Esophagus squamous epithelium (tissue), 5 donors: Measurements from ENCODE around the gene HTR5A. TPM values are rescaled to one million over a fixed set of nuclear protein-coding genes. Genes with fewer than 3 reads are reported as not detected.

Experiments used
- DNase-seq: peaks from one replicate; lab custom pipeline; 2025; lab: John Stamatoyannopoulos, UW
- H3K27ac ChIP-seq, 4 donors: fragments of 200-600 bp; sonication (generic); one replicate each; pipeline ENCODE4 v1.5.1; 2016 to 2019; ENCODE audit warnings: mild to moderate bottlenecking in 1 of 4
- H3K27me3 ChIP-seq, 4 donors: fragments of 200-600 bp; sonication (generic); 1 replicate in 3 of 4; 2 replicates in 1 of 4; pipeline versions ENCODE4 v1.5.1 to v1.6.0; 2017 to 2021; ENCODE audit warnings: antibody characterized with exemption in 1 of 4
- H3K36me3 ChIP-seq, 3 donors: fragments of 200-600 bp; sonication (generic); one replicate each; pipeline ENCODE4 v1.5.1; 2016 to 2019
- H3K4me1 ChIP-seq, 3 donors: fragments of 200-600 bp; sonication (generic); one replicate each; pipeline ENCODE4 v1.5.1; 2017 to 2019
- H3K4me3 ChIP-seq, 4 donors: fragments of 200-600 bp; sonication (generic); 1 replicate in 3 of 4; 2 replicates in 1 of 4; pipeline ENCODE4 v1.5.1; 2016 to 2019; ENCODE audit warnings: mild to moderate bottlenecking in 2 of 4, moderate library complexity in 1 of 4
- H3K9me3 ChIP-seq, 3 donors: fragments of 200-600 bp; sonication (generic); one replicate each; pipeline ENCODE4 v1.5.1; 2016 to 2019
- POLR2A ChIP-seq, 4 donors: fragments of 450-650 bp; IDR thresholded peaks; one replicate each; pipeline ENCODE4 v1.6.1; 2017; ENCODE audit warnings: antibody characterized with exemption in 4 of 4, mild to moderate bottlenecking in 4 of 4, moderate library complexity in 3 of 4
- whole genome bisulfite sequencing, 2 donors: methylation state at CpG; one replicate each; pipeline ENCODE4 v1.1.5; 2018; 5-methylcytosine and 5-hydroxymethylcytosine counted together
- intact Hi-C: fragments of 100-400 bp; cut with DNase I; formaldehyde crosslinking; loops from one replicate; pipeline ENCODE4 v1.15.0; 2022
- total RNA-seq, 4 donors: library from RNA; depleted of rRNA; stranded (reverse); fragments of >200 nt; gene quantifications; one replicate each; pipeline ENCODE4 v1.1.0, GENCODE V29; 2016
- TF ChIP-seq, protein P1 (sequence below), 6 experiments: fragments of 450-650 bp in 4 of 6; fragments of 200-600 bp in 2 of 6; sonication (generic) in 2 of 6; IDR thresholded peaks; one replicate each; pipeline ENCODE4 v1.5.1; 2016 to 2019; ENCODE audit warnings: antibody characterized with exemption in 6 of 6, mild to moderate bottlenecking in 4 of 6, moderate library complexity in 4 of 6
- donor health status: DM: yes; HTN: yes; CAD: no.

The HTR5A gene
- total RNA-seq, 4 donors from 2014 or later, result not detected

- intact Hi-C loops, result no loop called here
- TF ChIP-seq POLR2A (IDR thresholded peaks at IDR 0.05), result no peak
- TF ChIP-seq, protein P1, sequence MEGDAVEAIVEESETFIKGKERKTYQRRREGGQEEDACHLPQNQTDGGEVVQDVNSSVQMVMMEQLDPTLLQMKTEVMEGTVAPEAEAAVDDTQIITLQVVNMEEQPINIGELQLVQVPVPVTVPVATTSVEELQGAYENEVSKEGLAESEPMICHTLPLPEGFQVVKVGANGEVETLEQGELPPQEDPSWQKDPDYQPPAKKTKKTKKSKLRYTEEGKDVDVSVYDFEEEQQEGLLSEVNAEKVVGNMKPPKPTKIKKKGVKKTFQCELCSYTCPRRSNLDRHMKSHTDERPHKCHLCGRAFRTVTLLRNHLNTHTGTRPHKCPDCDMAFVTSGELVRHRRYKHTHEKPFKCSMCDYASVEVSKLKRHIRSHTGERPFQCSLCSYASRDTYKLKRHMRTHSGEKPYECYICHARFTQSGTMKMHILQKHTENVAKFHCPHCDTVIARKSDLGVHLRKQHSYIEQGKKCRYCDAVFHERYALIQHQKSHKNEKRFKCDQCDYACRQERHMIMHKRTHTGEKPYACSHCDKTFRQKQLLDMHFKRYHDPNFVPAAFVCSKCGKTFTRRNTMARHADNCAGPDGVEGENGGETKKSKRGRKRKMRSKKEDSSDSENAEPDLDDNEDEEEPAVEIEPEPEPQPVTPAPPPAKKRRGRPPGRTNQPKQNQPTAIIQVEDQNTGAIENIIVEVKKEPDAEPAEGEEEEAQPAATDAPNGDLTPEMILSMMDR (IDR thresholded peaks at IDR 0.05), result no peak
- no peak for DNase-seq
- H3K27me3 ChIP-seq, result peaks cover 0 to 14% (median 0%) of the 10 kb centered on the region in 4 donors
- no peak overlapping the region for H3K27ac ChIP-seq
- H3K4me3 ChIP-seq, result no peak overlapping the region
- H3K4me1 ChIP-seq, result no peaks in the 10 kb centered on the region
- no peaks in the 10 kb centered on the region for H3K9me3 ChIP-seq
- no peaks in the 10 kb centered on the region for H3K36me3 ChIP-seq
- WGBS, 2 donors, result 85 to 90% methylated on average over 10 to 12 of the region's 14 CpGs
These were observed 13.9 kb downstream of the HTR5A start for GRCh38 chr7:155084021-155084420.

DNA sequence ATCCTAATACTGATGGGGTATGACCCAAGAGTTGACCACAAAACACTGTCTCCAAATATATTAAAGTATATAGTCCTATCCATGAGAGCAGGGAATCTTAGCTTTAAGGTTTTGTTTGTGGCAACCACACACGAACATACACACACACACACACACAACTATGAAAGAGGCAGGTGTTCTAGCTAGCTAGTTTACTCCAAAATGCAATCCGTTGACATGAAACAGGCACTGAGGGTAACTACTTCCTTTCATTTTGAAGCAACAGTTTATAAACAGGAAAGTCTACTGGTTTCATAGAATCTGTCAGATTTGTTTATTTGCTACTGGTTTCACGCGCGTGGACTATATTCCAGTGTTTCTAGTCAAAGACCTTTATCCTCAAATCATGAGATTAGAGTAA, 14.8 kb downstream of the HTR5A start:
- H3K36me3 ChIP-seq, result no peaks in the 10 kb centered on the region
- whole genome bisulfite sequencing, 2 donors, result 50 to 70% methylated on average over 5 of the region's 5 CpGs
- no peak for DNase-seq
- no peak for TF ChIP-seq POLR2A (IDR thresholded peaks at IDR 0.05)
- TF ChIP-seq, protein P1 (IDR thresholded peaks at IDR 0.05), result no peak
- intact Hi-C loops, result no loop called here
- no peaks in the 10 kb centered on the region for H3K9me3 ChIP-seq
- no peaks in the 10 kb centered on the region for H3K4me1 ChIP-seq
- peaks cover 0 to 14% (median 0%) of the 10 kb centered on the region in 4 donors for H3K27me3 ChIP-seq
- no peak overlapping the region for H3K27ac ChIP-seq
- H3K4me3 ChIP-seq, result no peak overlapping the region

DNA sequence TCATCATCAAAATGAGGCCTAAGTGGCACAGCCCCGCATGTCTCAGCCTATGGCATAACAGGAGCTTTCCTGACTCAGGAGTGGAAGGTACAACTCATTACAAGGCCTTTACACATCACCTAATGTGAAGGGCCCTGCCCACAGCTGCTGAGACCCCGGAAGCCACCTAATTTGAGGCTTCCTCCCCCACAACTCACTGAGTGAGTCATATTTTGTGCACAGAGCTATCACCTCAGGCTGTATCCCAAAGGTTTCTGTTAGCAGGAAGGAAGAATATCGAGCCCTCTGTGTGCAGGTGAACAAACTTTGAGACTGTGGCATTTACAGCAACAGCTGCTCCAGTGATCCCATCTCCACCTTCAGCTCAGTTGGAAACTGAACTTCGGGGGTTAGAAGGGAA, 20.6 kb downstream of the HTR5A start:
- Histone ChIP-seq H3K4me1 (no peaks in the 10 kb centered on the region), H3K27me3 (peaks cover 0 to 14% (median 0%) of the 10 kb centered on the region in 4 donors), H3K36me3 (no peaks in the 10 kb centered on the region), H3K27ac (no peak overlapping the region), H3K9me3 (no peaks in the 10 kb centered on the region), H3K4me3 (no peak overlapping the region)
- DNase-seq, result no peak
- 43 to 53% methylated on average over 4 of the region's 4 CpGs for WGBS, 2 donors
- TF ChIP-seq, protein P1 (IDR thresholded peaks at IDR 0.05), result no peak
- no peak for TF ChIP-seq POLR2A (IDR thresholded peaks at IDR 0.05)
- intact Hi-C loops, result no loop called here

DNA sequence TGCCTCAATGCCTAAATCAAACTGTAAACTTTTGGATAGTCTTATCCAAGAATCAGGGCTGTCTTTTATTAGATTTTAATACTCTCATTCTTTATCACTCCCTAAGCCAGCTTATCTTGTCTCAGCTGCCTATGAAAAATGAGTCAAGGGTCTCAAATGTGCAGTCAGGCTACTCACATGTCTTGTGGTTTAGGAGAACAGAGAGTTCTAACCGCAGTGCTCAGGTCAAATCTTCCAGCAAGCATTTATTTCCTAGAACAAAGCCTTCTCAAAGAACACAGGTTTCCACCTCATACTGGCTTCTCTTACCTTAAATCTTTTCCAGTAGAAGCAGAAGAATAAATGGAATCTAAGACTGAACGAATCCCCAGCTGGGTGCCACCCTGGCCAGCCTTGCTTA, 23.5 kb downstream of the HTR5A start:
- Histone ChIP-seq H3K4me1 (no peaks in the 10 kb centered on the region), H3K27me3 (peaks cover 0 to 3% (median 0%) of the 10 kb centered on the region in 4 donors), H3K27ac (no peak overlapping the region), H3K4me3 (no peak overlapping the region), H3K36me3 (no peaks in the 10 kb centered on the region), H3K9me3 (no peaks in the 10 kb centered on the region)
- 47 to 56% methylated on average over 2 of the region's 2 CpGs for WGBS, 2 donors
- DNase-seq, result no peak
- intact Hi-C loops, result no loop called here
- no peak for TF ChIP-seq POLR2A (IDR thresholded peaks at IDR 0.05)
- TF ChIP-seq, protein P1 (IDR thresholded peaks at IDR 0.05), result no peak

DNA sequence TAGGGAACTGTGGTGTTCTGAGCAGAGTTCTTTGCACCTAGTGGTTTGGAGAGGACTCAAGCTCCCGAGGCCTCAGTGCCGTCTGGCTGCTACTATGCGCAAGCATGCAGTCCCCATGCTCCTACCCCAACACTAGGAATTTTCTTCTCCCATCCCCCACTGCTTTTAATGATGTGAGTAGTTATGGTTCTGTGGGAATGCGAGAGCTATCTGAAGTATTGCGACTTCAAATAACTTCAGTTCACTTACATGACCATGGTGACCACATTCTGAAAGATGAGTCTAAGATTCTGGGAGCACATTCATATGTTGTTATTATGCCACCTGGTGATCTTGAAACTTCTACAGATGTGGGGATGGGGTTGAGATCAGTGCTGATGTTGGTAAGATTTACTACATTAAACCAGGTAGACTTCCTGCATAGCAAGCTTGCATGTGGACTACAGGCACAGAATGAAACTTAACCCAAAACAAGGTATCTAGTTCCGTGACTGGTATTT, 24.6 kb downstream of the HTR5A start:
- Histone ChIP-seq H3K4me1 (no peaks in the 10 kb centered on the region), H3K27me3 (peaks cover 0 to 7% (median 0%) of the 10 kb centered on the region in 4 donors), H3K27ac (no peak overlapping the region), H3K36me3 (no peaks in the 10 kb centered on the region), H3K9me3 (no peaks in the 10 kb centered on the region), H3K4me3 (no peak overlapping the region)
- intact Hi-C loops, result no loop called here
- TF ChIP-seq, protein P1 (IDR thresholded peaks at IDR 0.05), result no peak
- TF ChIP-seq POLR2A (IDR thresholded peaks at IDR 0.05), result no peak
- 62 to 77% methylated on average over 6 of the region's 6 CpGs for WGBS, 2 donors
- no peak for DNase-seq
